CD4-positive, alpha-beta memory T cell (primary cell): ENCODE data around the gene IQCK. TPM values are rescaled to one million over a fixed set of nuclear protein-coding genes. Genes with fewer than 3 reads are reported as not detected.

Source experiments
- CTCF ChIA-PET: fragments of 350-600 bp; sonication (Branson Sonifier 250); formaldehyde crosslinking; loops from one replicate; lab custom pipeline; 2021; ENCODE audit warnings: inconsistent platforms; ENCODE audit not compliant: partially characterized antibody; lab: Charles Lee
- POLR2A ChIA-PET: fragments of 350-600 bp; sonication (Branson Sonifier 250); formaldehyde crosslinking; loops from one replicate; lab custom pipeline; 2021; ENCODE audit not compliant: partially characterized antibody; lab: Charles Lee
- DNase-seq, 5 donors: peaks; one replicate each; pipeline versions ENCODE4 v3.0.0 to v3.0.0-alpha.2; 2020 to 2022; ENCODE audit warnings: mixed read lengths in 1 of 5
- H3K27ac ChIP-seq: one replicate; pipeline ENCODE4 v1.7.0; 2013; ENCODE audit warnings: low read depth, low read length
- H3K27me3 ChIP-seq: 2 replicates; pipeline ENCODE4 v1.7.0; 2013; ENCODE audit warnings: mild to moderate bottlenecking, low read length, moderate library complexity; ENCODE audit not compliant: insufficient read depth
- H3K36me3 ChIP-seq: 2 replicates; pipeline ENCODE4 v1.7.0; 2013; ENCODE audit warnings: mild to moderate bottlenecking, low read length, moderate library complexity; ENCODE audit not compliant: insufficient read depth
- H3K4me1 ChIP-seq: 2 replicates; pipeline ENCODE4 v1.7.0; 2013; ENCODE audit warnings: mild to moderate bottlenecking, low read length, moderate library complexity; ENCODE audit not compliant: insufficient read depth
- H3K4me3 ChIP-seq, 2 donors: one replicate each; pipeline ENCODE4 v1.7.0; 2013; ENCODE audit warnings: low read length in 2 of 2, mild to moderate bottlenecking in 1 of 2
- H3K9me3 ChIP-seq, 2 donors: one replicate each; pipeline ENCODE4 v1.7.0; 2013; ENCODE audit warnings: low read length in 2 of 2, control low read depth in 1 of 2; ENCODE audit not compliant: control insufficient read depth in 1 of 2
- H3K27ac Mint-ChIP-seq, 7 donors: one replicate each; pipeline ENCODE4 v1.8.0; 2020 to 2021; ENCODE audit warnings: mixed read lengths in 7 of 7, mild to moderate bottlenecking in 6 of 7, inconsistent platforms in 3 of 7, moderate library complexity in 3 of 7
- H3K27me3 Mint-ChIP-seq, 2 donors: one replicate each; pipeline ENCODE4 v1.8.0; 2020 to 2021; ENCODE audit warnings: mixed read lengths in 2 of 2
- H3K36me3 Mint-ChIP-seq, 2 donors: one replicate each; pipeline ENCODE4 v1.8.0; 2020 to 2021; ENCODE audit warnings: mixed read lengths in 2 of 2, inconsistent platforms in 1 of 2, mild to moderate bottlenecking in 1 of 2
- H3K4me1 Mint-ChIP-seq, 4 donors: one replicate each; pipeline ENCODE4 v1.8.0; 2020 to 2021; ENCODE audit warnings: mixed read lengths in 4 of 4, mild to moderate bottlenecking in 1 of 4
- H3K4me3 Mint-ChIP-seq, 8 donors: one replicate each; pipeline ENCODE4 v1.8.0; 2020 to 2021; ENCODE audit warnings: mixed read lengths in 8 of 8, mild to moderate bottlenecking in 7 of 8, moderate library complexity in 6 of 8, inconsistent platforms in 3 of 8
- H3K9me3 Mint-ChIP-seq, 8 donors: one replicate each; pipeline ENCODE4 v1.8.0; 2020 to 2021; ENCODE audit warnings: mixed read lengths in 8 of 8, mild to moderate bottlenecking in 5 of 8, inconsistent platforms in 3 of 8, moderate library complexity in 1 of 8
- intact Hi-C: fragments of 100-400 bp; cut with micrococcal nuclease; formaldehyde crosslinking; loops from one replicate; pipeline ENCODE4 v1.15.1; 2023
- polyA plus RNA-seq, 2 donors: library from polyadenylated mRNA; unstranded; fragments of 300-500 nt; fragmentation: Illumina TruSeq; gene quantifications; one replicate each; pipeline ENCODE4 v1.2.3, GENCODE V29; 2021
- total RNA-seq, 2 experiments: library from RNA; stranded (reverse); gene quantifications; one replicate each; pipeline ENCODE4 v1.2.3, GENCODE V29; 2021

The IQCK gene
- total and polyA plus RNA-seq, 4 experiments from 2014 or later, result 1.3 to 4.1 (median 2.4) TPM

GRCh38 chr16:19697756-19698318 lies 20.2 kb upstream of the IQCK start:
- Histone ChIP-seq H3K4me3 (no peak overlapping the region), H3K4me1 (peaks cover 46% of the 10 kb centered on the region), H3K27ac (no peak overlapping the region), H3K36me3 (peaks cover 4% of the 10 kb centered on the region), H3K27me3 (no peaks in the 10 kb centered on the region), H3K9me3 (no peaks in the 10 kb centered on the region)
- no peak for DNase-seq
- CTCF ChIA-PET, result interaction anchor here (0.9 to 2.6 kb wide), 5 partner anchors 16 to 186 kb away, joined by 3 to 12 read pairs (median 3); partner anchors contain the start of gene GPRC5B
- H3K4me1 Mint-ChIP-seq, result peaks cover 42 to 64% (median 52%) of the 10 kb centered on the region in 4 donors
- H3K27ac Mint-ChIP-seq, result peak overlapping the region; percentile 71 to 92 (median 80)
- POLR2A ChIA-PET, result no interaction called here
- H3K9me3 Mint-ChIP-seq, result no peaks in the 10 kb centered on the region
- no peaks in the 10 kb centered on the region for H3K27me3 Mint-ChIP-seq
- H3K4me3 Mint-ChIP-seq, result peak overlapping the region in 7 of 8 donors; percentile 39 to 89 (median 71)
- peaks cover 35 to 43% of the 10 kb centered on the region in 2 donors for H3K36me3 Mint-ChIP-seq
- intact Hi-C loops, result no loop called here

GRCh38 chr16:19698480-19699465 lies 19.3 kb upstream of the IQCK start:
- ChIA-PET POLR2A (interaction anchor here (1.4 to 1.8 kb wide), 2 partner anchors 19 to 143 kb away, joined by 4 to 5 read pairs; partner anchors contain the start of genes IQCK, KNOP1 and VPS35L), CTCF (interaction anchor here (1.0 to 1.4 kb wide), 3 partner anchors 20 to 143 kb away, joined by 3 read pairs; partner anchors contain the start of gene VPS35L)
- Mint-ChIP-seq H3K36me3 (peaks cover 41 to 51% of the 10 kb centered on the region in 2 donors), H3K4me3 (peak overlapping the region in 7 of 8 donors; percentile 31 to 89 (median 71)), H3K27ac (peak overlapping the region; percentile 71 to 92 (median 80)), H3K27me3 (no peaks in the 10 kb centered on the region), H3K9me3 (no peaks in the 10 kb centered on the region), H3K4me1 (peaks cover 39 to 69% (median 53%) of the 10 kb centered on the region in 4 donors)
- intact Hi-C loops, result no loop called here
- Histone ChIP-seq H3K27ac (no peak overlapping the region), H3K9me3 (no peaks in the 10 kb centered on the region), H3K27me3 (no peaks in the 10 kb centered on the region), H3K4me3 (no peak overlapping the region), H3K4me1 (peaks cover 46% of the 10 kb centered on the region), H3K36me3 (peaks cover 13% of the 10 kb centered on the region)
- DNase-seq, result no peak

GRCh38 chr16:19699472-19699871 lies 18.6 kb upstream of the IQCK start:
- H3K4me1 Mint-ChIP-seq, result peaks cover 35 to 63% (median 50%) of the 10 kb centered on the region in 4 donors
- CTCF ChIA-PET, result interaction anchor here (1.0 kb wide), 1 partner anchor 144 kb away, joined by 3 read pairs; the partner anchor contains the start of gene VPS35L
- intact Hi-C loops, result no loop called here

GRCh38 chr16:19700319-19700781 lies 17.7 kb upstream of the IQCK start:
- DNase-seq, result no peak
- Histone ChIP-seq H3K27ac (no peak overlapping the region), H3K9me3 (no peaks in the 10 kb centered on the region), H3K36me3 (peaks cover 26% of the 10 kb centered on the region), H3K4me1 (peaks cover 41% of the 10 kb centered on the region), H3K27me3 (no peaks in the 10 kb centered on the region), H3K4me3 (no peak overlapping the region)
- Mint-ChIP-seq H3K4me3 (no peak overlapping the region), H3K27me3 (no peaks in the 10 kb centered on the region), H3K27ac (peak overlapping the region in 6 of 7 donors; percentile 46 to 72 (median 67)), H3K9me3 (no peaks in the 10 kb centered on the region), H3K36me3 (peaks cover 45 to 64% of the 10 kb centered on the region in 2 donors), H3K4me1 (peaks cover 30 to 57% (median 45%) of the 10 kb centered on the region in 4 donors)
- CTCF ChIA-PET, result interaction anchor here (1.0 kb wide), 1 partner anchor 145 kb away, joined by 3 read pairs; the partner anchor contains the start of gene VPS35L
- intact Hi-C loops, result no loop called here
- POLR2A ChIA-PET, result interaction anchor here (1.0 to 1.4 kb wide), 2 partner anchors 12 to 17 kb away, joined by 3 to 5 read pairs; partner anchors contain the start of genes IQCK and KNOP1

More at GRCh38 chr16:19699472-19699871, 18.6 kb upstream of the IQCK start:
- Histone ChIP-seq H3K9me3 (no peaks in the 10 kb centered on the region), H3K36me3 (peaks cover 17% of the 10 kb centered on the region), H3K27ac (no peak overlapping the region), H3K4me1 (peaks cover 46% of the 10 kb centered on the region), H3K4me3 (no peak overlapping the region), H3K27me3 (no peaks in the 10 kb centered on the region)
- DNase-seq, result no peak
- Mint-ChIP-seq H3K27me3 (no peaks in the 10 kb centered on the region), H3K9me3 (no peaks in the 10 kb centered on the region), H3K27ac (peak overlapping the region in 5 of 7 donors; percentile 41 to 70 (median 53)), H3K36me3 (peaks cover 37 to 55% of the 10 kb centered on the region in 2 donors), H3K4me3 (no peak overlapping the region)
- POLR2A ChIA-PET, result interaction anchor here (1.0 to 1.8 kb wide), 3 partner anchors 11 to 144 kb away, joined by 3 to 5 read pairs (median 4); partner anchors contain the start of genes IQCK, KNOP1 and VPS35L

GRCh38 chr16:19701091-19701490 lies 17.0 kb upstream of the IQCK start:
- intact Hi-C loops, result no loop called here
- H3K9me3 ChIP-seq, result no peaks in the 10 kb centered on the region
- DNase-seq, result no peak
- POLR2A ChIA-PET, result no interaction called here
- H3K9me3 Mint-ChIP-seq, result no peaks in the 10 kb centered on the region
- no peak overlapping the region for H3K4me3 ChIP-seq
- H3K27me3 ChIP-seq, result no peaks in the 10 kb centered on the region
- peaks cover 50 to 69% of the 10 kb centered on the region in 2 donors for H3K36me3 Mint-ChIP-seq
- H3K36me3 ChIP-seq, result peaks cover 32% of the 10 kb centered on the region
- peak overlapping the region in 3 of 7 donors; percentile 47 to 70 (median 57) for H3K27ac Mint-ChIP-seq
- H3K4me1 Mint-ChIP-seq, result peaks cover 27 to 54% (median 41%) of the 10 kb centered on the region in 4 donors
- H3K4me1 ChIP-seq, result peaks cover 33% of the 10 kb centered on the region
- CTCF ChIA-PET, result no interaction called here
- H3K27me3 Mint-ChIP-seq, result no peaks in the 10 kb centered on the region
- H3K27ac ChIP-seq, result no peak overlapping the region
- no peak overlapping the region for H3K4me3 Mint-ChIP-seq

- Histone ChIP-seq H3K36me3 (peaks cover 32% of the 10 kb centered on the region), H3K27me3 (no peaks in the 10 kb centered on the region), H3K27ac (no peak overlapping the region), H3K4me3 (no peak overlapping the region), H3K4me1 (peaks cover 11% of the 10 kb centered on the region), H3K9me3 (no peaks in the 10 kb centered on the region)
- CTCF ChIA-PET, result interaction anchor here (0.7 kb wide), 1 partner anchor 105 kb away, joined by 4 read pairs; no protein-coding TSS in a partner anchor
- no peaks in the 10 kb centered on the region for H3K27me3 Mint-ChIP-seq
- H3K27ac Mint-ChIP-seq, result peak overlapping the region in 3 of 7 donors; percentile 42 to 60 (median 43)
- POLR2A ChIA-PET, result no interaction called here
- peaks cover 58 to 76% of the 10 kb centered on the region in 2 donors for H3K36me3 Mint-ChIP-seq
- H3K4me1 Mint-ChIP-seq, result peaks cover 8 to 32% (median 18%) of the 10 kb centered on the region in 4 donors
- no peak overlapping the region for H3K4me3 Mint-ChIP-seq
- H3K9me3 Mint-ChIP-seq, result no peaks in the 10 kb centered on the region
- DNase-seq, result no peak
- intact Hi-C loops, result no loop called here
Measured at GRCh38 chr16:19703172-19703889, 14.7 kb upstream of the IQCK start.
